Activated CD8-positive, alpha-beta T cell treated with anti-CD3 and anti-CD28 coated beads for 36 hours (primary cell): Measurements from ENCODE around the gene KCNQ1OT1. TPM values are rescaled to one million over a fixed set of nuclear protein-coding genes. Genes with fewer than 3 reads are reported as not detected.

Source experiments
- ATAC-seq: fragments of 200-7000 bp; cut with Tn5 transposase; one replicate; pipeline ENCODE4 v1.10.0; 2021; ENCODE audit warnings: mild to moderate bottlenecking, moderate library complexity
- CTCF ChIA-PET: fragments of 350-600 bp; sonication (Branson Sonifier 250); formaldehyde crosslinking; loops from one replicate; lab custom pipeline; 2021; ENCODE audit warnings: antibody characterized with exemption; lab: Charles Lee
- POLR2A ChIA-PET: fragments of 350-600 bp; sonication (Branson Sonifier 250); formaldehyde crosslinking; loops from one replicate; lab custom pipeline; 2021; ENCODE audit warnings: antibody characterized with exemption; lab: Charles Lee
- DNase-seq: peaks from one replicate; pipeline ENCODE4 v3.0.0-alpha.2; 2020
- H3K27ac Mint-ChIP-seq: one replicate; pipeline ENCODE4 v1.8.0; 2021; ENCODE audit warnings: mild to moderate bottlenecking, mixed read lengths
- H3K27me3 Mint-ChIP-seq: one replicate; pipeline ENCODE4 v1.8.0; 2021; ENCODE audit warnings: mixed read lengths
- H3K36me3 Mint-ChIP-seq: one replicate; pipeline ENCODE4 v1.8.0; 2021; ENCODE audit warnings: low read depth, mixed read lengths
- H3K4me1 Mint-ChIP-seq: one replicate; pipeline ENCODE4 v1.8.0; 2021; ENCODE audit warnings: low read depth, mixed read lengths
- H3K4me3 Mint-ChIP-seq: one replicate; pipeline ENCODE4 v1.8.0; 2021; ENCODE audit warnings: mild to moderate bottlenecking, moderate library complexity, mixed read lengths
- H3K9me3 Mint-ChIP-seq: one replicate; pipeline ENCODE4 v1.8.0; 2021; ENCODE audit warnings: mixed read lengths
- intact Hi-C: fragments of 100-400 bp; cut with micrococcal nuclease; formaldehyde crosslinking; loops from one replicate; pipeline ENCODE4 v1.10.0; 2022
- total RNA-seq, 2 experiments: library from RNA; stranded (reverse); gene quantifications; one replicate each; pipeline ENCODE4 v1.2.3, GENCODE V29; 2021
- TF ChIP-seq, protein P1 (sequence below): fragments of 200-600 bp; IDR thresholded peaks from one replicate; pipeline ENCODE4 v1.8.0; 2022; ENCODE audit warnings: antibody characterized with exemption, mild to moderate bottlenecking

Gene KCNQ1OT1
- total RNA-seq, 2 experiments from 2014 or later = 0.22 to 0.23 TPM

DNA sequence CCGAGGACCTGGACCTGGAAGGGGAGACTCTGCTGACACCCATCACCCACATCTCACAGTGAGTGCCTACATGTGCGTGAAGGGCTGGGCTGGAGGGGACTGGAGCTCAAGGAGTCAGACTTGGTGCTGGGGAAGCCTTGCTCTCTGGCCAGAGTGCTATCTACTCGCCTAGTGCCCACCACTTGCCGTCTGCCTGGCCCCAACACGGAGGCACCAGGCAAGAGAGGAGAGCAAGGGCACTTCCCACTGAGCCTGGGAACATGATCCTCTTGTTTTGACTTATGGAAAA, 37.8 kb downstream of the KCNQ1OT1 start:
- Mint-ChIP-seq H3K4me1 (no peaks in the 10 kb centered on the region), H3K27me3 (no peaks in the 10 kb centered on the region), H3K27ac (no peak overlapping the region), H3K36me3 (peaks cover 18% of the 10 kb centered on the region), H3K4me3 (no peak overlapping the region), H3K9me3 (peaks cover 5% of the 10 kb centered on the region)
- ChIA-PET POLR2A (no interaction called here), CTCF (no interaction called here)
- TF ChIP-seq, protein P1, sequence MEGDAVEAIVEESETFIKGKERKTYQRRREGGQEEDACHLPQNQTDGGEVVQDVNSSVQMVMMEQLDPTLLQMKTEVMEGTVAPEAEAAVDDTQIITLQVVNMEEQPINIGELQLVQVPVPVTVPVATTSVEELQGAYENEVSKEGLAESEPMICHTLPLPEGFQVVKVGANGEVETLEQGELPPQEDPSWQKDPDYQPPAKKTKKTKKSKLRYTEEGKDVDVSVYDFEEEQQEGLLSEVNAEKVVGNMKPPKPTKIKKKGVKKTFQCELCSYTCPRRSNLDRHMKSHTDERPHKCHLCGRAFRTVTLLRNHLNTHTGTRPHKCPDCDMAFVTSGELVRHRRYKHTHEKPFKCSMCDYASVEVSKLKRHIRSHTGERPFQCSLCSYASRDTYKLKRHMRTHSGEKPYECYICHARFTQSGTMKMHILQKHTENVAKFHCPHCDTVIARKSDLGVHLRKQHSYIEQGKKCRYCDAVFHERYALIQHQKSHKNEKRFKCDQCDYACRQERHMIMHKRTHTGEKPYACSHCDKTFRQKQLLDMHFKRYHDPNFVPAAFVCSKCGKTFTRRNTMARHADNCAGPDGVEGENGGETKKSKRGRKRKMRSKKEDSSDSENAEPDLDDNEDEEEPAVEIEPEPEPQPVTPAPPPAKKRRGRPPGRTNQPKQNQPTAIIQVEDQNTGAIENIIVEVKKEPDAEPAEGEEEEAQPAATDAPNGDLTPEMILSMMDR = no peak
- ATAC-seq (no peak), DNase-seq (no peak)
- intact Hi-C loops = no loop called here

DNA sequence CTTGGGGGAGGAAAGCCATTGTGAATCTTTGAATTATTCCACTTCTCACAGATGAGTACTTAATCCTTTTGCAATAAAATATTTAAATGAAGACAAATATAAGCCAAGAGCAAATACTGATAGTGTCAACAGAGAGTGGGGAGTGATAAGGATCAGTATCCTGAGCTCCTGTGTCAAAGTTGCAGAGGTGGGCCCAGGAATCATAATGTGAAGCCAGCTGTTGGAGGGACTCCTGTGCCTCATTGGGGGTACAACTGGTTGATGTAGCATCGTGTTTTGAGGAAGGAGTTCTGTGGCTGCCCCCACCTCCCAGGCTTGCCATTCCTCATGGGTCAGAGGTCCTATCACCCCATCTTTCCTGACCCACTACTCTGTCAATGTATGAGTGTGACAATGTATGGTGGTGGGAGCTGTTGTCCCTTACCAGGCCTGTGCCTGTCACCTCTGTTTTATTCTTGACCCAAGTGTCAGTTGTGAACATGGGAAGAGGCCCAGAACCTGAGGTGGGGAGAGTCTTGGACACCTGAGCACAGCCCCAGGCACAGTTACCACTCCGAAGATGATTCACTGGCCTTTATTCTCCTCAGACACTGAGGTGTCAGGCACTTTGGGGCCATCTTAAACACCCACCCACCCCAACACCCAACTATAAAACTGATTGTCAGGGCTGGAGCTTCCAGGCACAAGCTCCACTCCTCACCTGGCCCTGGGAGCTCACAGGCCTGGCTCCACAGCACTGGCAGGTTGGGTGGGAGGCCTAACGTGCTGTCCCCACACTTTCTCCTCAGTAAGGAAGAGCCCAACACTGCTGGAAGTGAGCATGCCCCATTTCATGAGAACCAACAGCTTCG, 38.4 kb downstream of the KCNQ1OT1 start:
- H3K4me3 Mint-ChIP-seq = no peak overlapping the region
- H3K27ac Mint-ChIP-seq = no peak overlapping the region
- DNase-seq = no peak
- CTCF ChIA-PET = interaction anchor here (1.0 to 1.2 kb wide), 2 partner anchors 130 to 241 kb away, joined by 3 read pairs; no protein-coding TSS in a partner anchor
- H3K27me3 Mint-ChIP-seq = no peaks in the 10 kb centered on the region
- intact Hi-C loops = no loop called here
- H3K9me3 Mint-ChIP-seq = peaks cover 5% of the 10 kb centered on the region
- TF ChIP-seq, protein P1 = no peak
- H3K4me1 Mint-ChIP-seq = peaks cover 1% of the 10 kb centered on the region
- no peak for ATAC-seq
- H3K36me3 Mint-ChIP-seq = peaks cover 18% of the 10 kb centered on the region
- POLR2A ChIA-PET = no interaction called here

DNA sequence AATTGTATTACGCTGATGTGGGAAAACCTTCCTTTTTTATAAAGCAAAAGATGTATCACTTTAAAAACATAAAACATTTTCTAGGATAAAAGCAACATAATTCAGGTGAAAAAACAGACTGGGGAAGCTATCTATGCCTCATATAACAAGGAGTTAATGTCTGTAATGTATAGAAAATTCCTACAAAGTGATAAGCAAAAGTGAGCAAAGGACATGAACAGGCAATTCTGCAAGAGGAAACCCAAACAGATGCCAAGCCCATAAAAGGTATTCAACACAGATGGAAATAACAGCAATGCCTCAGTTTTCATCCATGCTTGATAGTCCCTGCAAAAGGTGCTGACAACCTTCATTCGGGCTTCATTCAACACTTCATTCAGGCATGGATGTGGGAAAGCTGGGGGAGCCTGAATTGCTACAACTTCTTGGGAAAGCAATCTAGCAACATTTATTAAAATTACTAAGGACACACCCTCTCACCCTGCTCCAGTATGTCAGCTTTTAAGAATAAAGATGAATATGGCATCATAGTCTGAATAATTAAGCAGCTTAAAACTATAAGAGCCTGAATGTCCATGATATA, 39.3 kb downstream of the KCNQ1OT1 start:
- Mint-ChIP-seq H3K4me1 (peaks cover 3% of the 10 kb centered on the region), H3K4me3 (no peak overlapping the region), H3K36me3 (peaks cover 18% of the 10 kb centered on the region), H3K27ac (no peak overlapping the region), H3K27me3 (no peaks in the 10 kb centered on the region), H3K9me3 (peaks cover 5% of the 10 kb centered on the region)
- TF ChIP-seq, protein P1 = no peak
- DNase-seq (no peak), ATAC-seq (no peak)
- CTCF ChIA-PET = interaction anchor here (1.0 to 1.2 kb wide), 2 partner anchors 129 to 240 kb away, joined by 3 read pairs; no protein-coding TSS in a partner anchor
- POLR2A ChIA-PET = no interaction called here
- intact Hi-C loops = no loop called here

DNA sequence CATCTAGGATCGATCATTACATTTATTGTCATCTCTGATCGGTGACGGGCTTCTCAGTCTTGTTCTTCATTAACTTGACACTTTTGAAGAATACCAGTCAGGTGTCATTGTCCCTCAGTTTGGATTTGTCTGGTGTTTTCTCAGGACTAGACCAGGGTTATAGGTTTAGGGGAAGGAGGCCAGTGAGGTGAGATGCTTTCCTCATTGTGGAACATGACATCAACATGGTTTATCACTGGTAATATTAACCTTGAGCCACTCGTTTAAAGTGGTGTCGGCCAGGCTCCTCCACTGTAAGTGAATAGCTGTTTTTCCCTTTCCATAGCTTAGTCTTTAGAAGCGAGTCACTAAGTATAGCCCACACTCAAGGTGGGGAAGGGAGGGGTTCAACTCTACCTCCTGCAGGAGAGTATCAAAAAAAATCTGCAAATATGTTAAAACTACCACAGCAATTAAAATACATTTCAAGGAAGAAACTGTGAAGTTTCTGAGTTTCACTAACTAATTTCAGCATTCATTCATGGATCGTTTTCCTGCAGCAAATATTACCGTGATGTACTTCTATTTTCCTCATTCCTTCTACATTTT, 42.0 kb downstream of the KCNQ1OT1 start:
- Mint-ChIP-seq H3K9me3 (peaks cover 5% of the 10 kb centered on the region), H3K4me3 (no peak overlapping the region), H3K36me3 (peaks cover 21% of the 10 kb centered on the region), H3K27me3 (no peaks in the 10 kb centered on the region), H3K27ac (no peak overlapping the region), H3K4me1 (peaks cover 3% of the 10 kb centered on the region)
- DNase-seq = no peak
- TF ChIP-seq, protein P1 = no peak
- ATAC-seq = no peak
- CTCF ChIA-PET = no interaction called here
- POLR2A ChIA-PET = no interaction called here
- intact Hi-C loops = loop anchor here (5.0 kb wide), 1 partner anchor 50 kb away; no protein-coding TSS in a partner anchor

DNA sequence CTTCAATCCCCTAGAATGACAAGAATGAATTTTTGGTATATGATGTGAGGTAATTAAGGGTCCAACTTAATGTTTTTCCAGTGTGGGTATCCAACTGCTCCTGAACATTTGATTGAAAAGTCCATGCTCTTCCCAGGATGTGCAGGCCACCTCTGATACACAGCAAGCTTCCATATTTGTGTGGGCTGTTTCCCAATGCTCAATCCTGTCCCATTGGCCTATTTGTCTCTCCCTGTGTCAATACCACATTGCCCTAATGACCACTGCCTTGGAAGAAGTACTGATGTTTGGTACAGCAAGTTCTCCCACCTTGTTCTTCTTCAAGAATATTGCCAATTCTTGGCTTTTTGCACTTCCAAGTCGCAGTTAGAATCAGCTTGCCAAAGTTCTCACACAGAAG, 42.9 kb downstream of the KCNQ1OT1 start:
- Mint-ChIP-seq H3K36me3 (peaks cover 19% of the 10 kb centered on the region), H3K27ac (no peak overlapping the region), H3K4me3 (no peak overlapping the region), H3K27me3 (no peaks in the 10 kb centered on the region), H3K9me3 (peaks cover 5% of the 10 kb centered on the region), H3K4me1 (peaks cover 3% of the 10 kb centered on the region)
- ATAC-seq (no peak), DNase-seq (no peak)
- ChIA-PET CTCF (no interaction called here), POLR2A (no interaction called here)
- intact Hi-C loops = loop anchor here (5.0 kb wide), 1 partner anchor 50 kb away; no protein-coding TSS in a partner anchor
- TF ChIP-seq, protein P1 = no peak
